Suprapubic skin (tissue), 4 donors: ENCODE results near the gene AOX1. TPM values are rescaled to one million over a fixed set of nuclear protein-coding genes. Genes with fewer than 3 reads are reported as not detected.

Experiments
- DNase-seq, 2 donors: peaks; one replicate each; pipeline ENCODE4 v3.0.0-alpha.2; 2019; ENCODE audit warnings: low spot score in 2 of 2
- H3K27ac ChIP-seq: fragments of 200-600 bp; sonication (generic); one replicate; pipeline ENCODE4 v1.5.1; 2019
- H3K27me3 ChIP-seq: fragments of 200-600 bp; sonication (generic); one replicate; pipeline ENCODE4 v1.5.1; 2019
- H3K36me3 ChIP-seq: fragments of 200-600 bp; sonication (generic); one replicate; pipeline ENCODE4 v1.5.1; 2019
- H3K4me1 ChIP-seq: fragments of 200-600 bp; sonication (generic); one replicate; pipeline ENCODE4 v1.5.1; 2019
- H3K4me3 ChIP-seq: fragments of 200-600 bp; sonication (generic); one replicate; pipeline ENCODE4 v1.5.1; 2019; ENCODE audit warnings: mild to moderate bottlenecking
- H3K9me3 ChIP-seq: fragments of 200-600 bp; sonication (generic); one replicate; pipeline ENCODE4 v1.5.1; 2019
- CTCF ChIP-seq, 2 donors: fragments of 200-600 bp in 1 of 2; fragments of 450-650 bp in 1 of 2; sonication (generic) in 1 of 2; IDR thresholded peaks; one replicate each; pipeline ENCODE4 v1.5.1; 2016 to 2019; ENCODE audit warnings: antibody characterized with exemption in 2 of 2, mild to moderate bottlenecking in 1 of 2, moderate library complexity in 1 of 2
- EP300 ChIP-seq: sonication (generic); formaldehyde crosslinking; IDR thresholded peaks from one replicate; pipeline ENCODE4 v1.6.1; 2017; ENCODE audit warnings: antibody characterized with exemption
- POLR2A ChIP-seq, 2 donors: fragments of 450-650 bp; IDR thresholded peaks; one replicate each; pipeline ENCODE4 v1.6.1; 2017; ENCODE audit warnings: antibody characterized with exemption in 2 of 2, mild to moderate bottlenecking in 2 of 2, moderate library complexity in 2 of 2
- POLR2AphosphoS5 ChIP-seq, 3 donors: sonication (generic); formaldehyde crosslinking; IDR thresholded peaks; one replicate each; pipeline ENCODE4 v1.6.1; 2017; ENCODE audit warnings: antibody characterized with exemption in 3 of 3
- WGBS: methylation state at CpG from one replicate; pipeline ENCODE4 v1.1.5; 2018; 5-methylcytosine and 5-hydroxymethylcytosine counted together
- total RNA-seq, 4 donors: library from RNA; depleted of rRNA; stranded (reverse); fragments of >200 nt; gene quantifications; one replicate each; pipeline ENCODE4 v1.1.0, GENCODE V29; 2016

Gene AOX1
- total RNA-seq, 4 donors from 2014 or later: 20.1 to 46.9 (median 30.4) TPM

GRCh38 chr2:200689115-200689514 is 103.3 kb downstream of the AOX1 start:
- 85% methylated on average over 3 of the region's 3 CpGs for WGBS
- TF ChIP-seq EP300: no peak
- no peak for TF ChIP-seq POLR2AphosphoS5 (IDR thresholded peaks at IDR 0.05)
- TF ChIP-seq CTCF (IDR thresholded peaks at IDR 0.05): no peak
- no peak for TF ChIP-seq POLR2A (IDR thresholded peaks at IDR 0.05)

GRCh38 chr2:200693836-200694470 is 108.1 kb downstream of the AOX1 start:
- no peaks in the 10 kb centered on the region for H3K9me3 ChIP-seq
- TF ChIP-seq POLR2AphosphoS5 (IDR thresholded peaks at IDR 0.05) (no peak), POLR2A (IDR thresholded peaks at IDR 0.05) (no peak), EP300 (no peak), CTCF (IDR thresholded peaks at IDR 0.05) (no peak)
- no peak overlapping the region for H3K4me3 ChIP-seq
- no peaks in the 10 kb centered on the region for H3K36me3 ChIP-seq
- DNase-seq: no peak
- no peaks in the 10 kb centered on the region for H3K4me1 ChIP-seq
- H3K27ac ChIP-seq: no peak overlapping the region
- 91% methylated on average over 4 of the region's 4 CpGs for WGBS
- no peaks in the 10 kb centered on the region for H3K27me3 ChIP-seq

More at GRCh38 chr2:200689115-200689514, 103.3 kb downstream of the AOX1 start:
- Histone ChIP-seq H3K4me1 (no peaks in the 10 kb centered on the region), H3K36me3 (no peaks in the 10 kb centered on the region), H3K4me3 (no peak overlapping the region), H3K9me3 (no peaks in the 10 kb centered on the region), H3K27ac (no peak overlapping the region), H3K27me3 (no peaks in the 10 kb centered on the region)
- DNase-seq: no peak

GRCh38 chr2:200695191-200695590 is 109.4 kb downstream of the AOX1 start:
- no peaks in the 10 kb centered on the region for H3K27me3 ChIP-seq
- TF ChIP-seq POLR2A (IDR thresholded peaks at IDR 0.05) (no peak), POLR2AphosphoS5 (IDR thresholded peaks at IDR 0.05) (no peak), EP300 (no peak), CTCF (IDR thresholded peaks at IDR 0.05) (no peak)
- DNase-seq: no peak
- 43% methylated on average over 4 of the region's 4 CpGs for WGBS
- H3K9me3 ChIP-seq: no peaks in the 10 kb centered on the region
- no peaks in the 10 kb centered on the region for H3K36me3 ChIP-seq
- H3K4me3 ChIP-seq: no peak overlapping the region
- H3K27ac ChIP-seq: no peak overlapping the region
- no peaks in the 10 kb centered on the region for H3K4me1 ChIP-seq

GRCh38 chr2:200695601-200696000 is 109.8 kb downstream of the AOX1 start:
- no peak overlapping the region for H3K27ac ChIP-seq
- no peak for DNase-seq
- no peaks in the 10 kb centered on the region for H3K27me3 ChIP-seq
- H3K4me3 ChIP-seq: no peak overlapping the region
- no peaks in the 10 kb centered on the region for H3K36me3 ChIP-seq
- no peaks in the 10 kb centered on the region for H3K4me1 ChIP-seq
- no peaks in the 10 kb centered on the region for H3K9me3 ChIP-seq
- TF ChIP-seq CTCF (IDR thresholded peaks at IDR 0.05) (no peak), POLR2AphosphoS5 (IDR thresholded peaks at IDR 0.05) (no peak), EP300 (no peak), POLR2A (IDR thresholded peaks at IDR 0.05) (no peak)
- WGBS: 72% methylated on average over 6 of the region's 6 CpGs

- 42% methylated on average over 2 of the region's 2 CpGs for WGBS
- Histone ChIP-seq H3K27ac (no peak overlapping the region), H3K4me3 (no peak overlapping the region), H3K9me3 (no peaks in the 10 kb centered on the region), H3K4me1 (no peaks in the 10 kb centered on the region), H3K27me3 (no peaks in the 10 kb centered on the region), H3K36me3 (no peaks in the 10 kb centered on the region)
- no peak for DNase-seq
- no peak for TF ChIP-seq EP300
- no peak for TF ChIP-seq POLR2A (IDR thresholded peaks at IDR 0.05)
- no peak for TF ChIP-seq CTCF (IDR thresholded peaks at IDR 0.05)
- no peak for TF ChIP-seq POLR2AphosphoS5 (IDR thresholded peaks at IDR 0.05)
These were observed 112.4 kb downstream of the AOX1 start for GRCh38 chr2:200698217-200698616.
